CD4-positive, alpha-beta T cell (primary cell): ENCODE data around the gene TAF6L. TPM values are rescaled to one million over a fixed set of nuclear protein-coding genes. Genes with fewer than 3 reads are reported as not detected.

Source experiments
- ATAC-seq: fragments of 200-7000 bp; cut with Tn5 transposase; one replicate; pipeline ENCODE4 v1.10.0; 2022; ENCODE audit warnings: mild to moderate bottlenecking; ENCODE audit not compliant: poor library complexity
- CTCF ChIA-PET: fragments of 350-600 bp; sonication (Branson Sonifier 250); formaldehyde crosslinking; loops from one replicate; lab custom pipeline; 2021; ENCODE audit warnings: antibody characterized with exemption, inconsistent platforms; lab: Charles Lee
- POLR2A ChIA-PET: fragments of 350-600 bp; sonication (Branson Sonifier 250); formaldehyde crosslinking; loops from one replicate; lab custom pipeline; 2021; ENCODE audit warnings: antibody characterized with exemption, inconsistent platforms; lab: Charles Lee
- DNase-seq, 14 experiments: peaks; one replicate each; pipeline ENCODE4 v3.0.0-alpha.2; 2013 to 2020; ENCODE audit warnings: mixed read lengths in 2 of 14
- H3K27ac ChIP-seq, 2 donors: one replicate each; pipeline versions ENCODE4 v1.5.1 to v1.7.0; 2013; ENCODE audit warnings: low read length in 2 of 2, low read depth in 1 of 2, mild to moderate bottlenecking in 1 of 2
- H3K27me3 ChIP-seq, 2 experiments: 1 replicate in 1 of 2; 2 replicates in 1 of 2; pipeline versions ENCODE4 v1.6.1 to v1.7.0; 2013; ENCODE audit warnings: low read length in 2 of 2, control low read depth in 1 of 2, mild to moderate bottlenecking in 1 of 2, moderate library complexity in 1 of 2; ENCODE audit not compliant: insufficient read depth in 2 of 2, control insufficient read depth in 1 of 2
- H3K36me3 ChIP-seq: one replicate; pipeline ENCODE4 v1.6.1; 2013; ENCODE audit warnings: low read length, control low read depth; ENCODE audit not compliant: insufficient read depth
- H3K4me1 ChIP-seq: one replicate; pipeline ENCODE4 v1.6.1; 2013; ENCODE audit warnings: low read length, control low read depth; ENCODE audit not compliant: insufficient read depth
- H3K4me3 ChIP-seq: one replicate; pipeline ENCODE4 v1.5.1; 2013; ENCODE audit warnings: mild to moderate bottlenecking, low read length, moderate library complexity
- H3K9me3 ChIP-seq, 2 experiments: 1 replicate in 1 of 2; 2 replicates in 1 of 2; pipeline versions ENCODE4 v1.6.1 to v1.7.0; 2013; ENCODE audit warnings: low read length in 2 of 2, mild to moderate bottlenecking in 2 of 2, control low read depth in 1 of 2, moderate library complexity in 1 of 2; ENCODE audit not compliant: control insufficient read depth in 1 of 2, insufficient read depth in 1 of 2
- H3K27ac Mint-ChIP-seq: one replicate; pipeline ENCODE4 v1.8.0; 2020; ENCODE audit warnings: mixed read lengths
- H3K27me3 Mint-ChIP-seq: one replicate; pipeline ENCODE4 v1.8.0; 2021; ENCODE audit warnings: mixed read lengths
- H3K36me3 Mint-ChIP-seq: one replicate; pipeline ENCODE4 v1.8.0; 2021; ENCODE audit warnings: low read depth, mixed read lengths
- H3K4me1 Mint-ChIP-seq: one replicate; pipeline ENCODE4 v1.8.0; 2021; ENCODE audit warnings: low read depth, mixed read lengths
- H3K4me3 Mint-ChIP-seq: one replicate; pipeline ENCODE4 v1.8.0; 2020; ENCODE audit warnings: mild to moderate bottlenecking, mixed read lengths
- H3K9me3 Mint-ChIP-seq: one replicate; pipeline ENCODE4 v1.8.0; 2020; ENCODE audit warnings: mixed read lengths
- intact Hi-C, 2 experiments: fragments of 100-400 bp; cut with DNase I in 1 of 2; cut with micrococcal nuclease in 1 of 2; formaldehyde crosslinking; loops; one replicate each; pipeline versions ENCODE4 v1.15.1 to v1.9.0; 2023 to 2025; cut with DNase I, micrococcal nuclease
- total RNA-seq, 174 experiments: library from RNA in 2 of 174; stranded (reverse) in 2 of 174; gene quantifications; one replicate each; pipeline ENCODE4 v1.2.3 and lab custom pipeline; 2021 to 2026
- TF ChIP-seq, protein P1 (sequence below): fragments of 200-600 bp; IDR thresholded peaks from one replicate; pipeline ENCODE4 v1.8.0; 2022; ENCODE audit warnings: antibody characterized with exemption, mild to moderate bottlenecking

Gene TAF6L
- total RNA-seq, 2 experiments from 2014 or later = 11.5 to 11.8 TPM

DNA sequence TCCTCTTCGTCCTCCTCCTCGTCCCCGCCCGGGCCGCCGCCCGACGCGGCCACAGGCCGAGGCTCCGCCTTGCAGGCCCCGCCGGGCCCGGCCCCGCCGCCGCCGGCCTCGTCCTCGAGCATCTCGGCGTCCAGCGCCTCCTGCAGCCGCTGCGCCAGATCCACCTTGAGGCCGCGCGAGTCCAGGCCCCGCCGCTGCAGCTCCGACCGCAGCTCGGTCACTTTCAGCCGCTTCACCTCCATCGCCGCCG, 44.4 kb upstream of the TAF6L start:
- peak overlapping the region in 1 of 2 donors; percentile 97 for H3K27ac ChIP-seq
- peak overlapping the region; percentile 65 for H3K4me3 ChIP-seq
- Mint-ChIP-seq H3K4me3 (peak overlapping the region; percentile 93), H3K27ac (peak overlapping the region; percentile 98), H3K9me3 (no peaks in the 10 kb centered on the region), H3K27me3 (no peaks in the 10 kb centered on the region), H3K36me3 (peaks cover 81% of the 10 kb centered on the region), H3K4me1 (peaks cover 76% of the 10 kb centered on the region)
- no peak for ATAC-seq
- intact Hi-C loops = loop anchor here in 1 of 2 experiments (1.0 to 5.0 kb wide), 4 partner anchors 18 to 115 kb away; partner anchors contain the start of genes LBHD1 and TAF6L
- POLR2A ChIA-PET = interaction anchor here (0.7 to 7.9 kb wide), 43 partner anchors 8 to 1591 kb away, joined by 3 to 228 read pairs (median 10); partner anchors contain the start of genes B3GAT3, BSCL2, C11orf98 and CSKMT
- peaks cover 51% of the 10 kb centered on the region for H3K4me1 ChIP-seq
- CTCF ChIA-PET = interaction anchor here (0.5 to 8.3 kb wide), 4 partner anchors 17 to 155 kb away, joined by 4 to 44 read pairs (median 12); partner anchors contain the start of genes SLC3A2, TMEM179B and ZBTB3
- H3K36me3 ChIP-seq = peaks cover 35% of the 10 kb centered on the region
- no peak for DNase-seq
- TF ChIP-seq, protein P1, sequence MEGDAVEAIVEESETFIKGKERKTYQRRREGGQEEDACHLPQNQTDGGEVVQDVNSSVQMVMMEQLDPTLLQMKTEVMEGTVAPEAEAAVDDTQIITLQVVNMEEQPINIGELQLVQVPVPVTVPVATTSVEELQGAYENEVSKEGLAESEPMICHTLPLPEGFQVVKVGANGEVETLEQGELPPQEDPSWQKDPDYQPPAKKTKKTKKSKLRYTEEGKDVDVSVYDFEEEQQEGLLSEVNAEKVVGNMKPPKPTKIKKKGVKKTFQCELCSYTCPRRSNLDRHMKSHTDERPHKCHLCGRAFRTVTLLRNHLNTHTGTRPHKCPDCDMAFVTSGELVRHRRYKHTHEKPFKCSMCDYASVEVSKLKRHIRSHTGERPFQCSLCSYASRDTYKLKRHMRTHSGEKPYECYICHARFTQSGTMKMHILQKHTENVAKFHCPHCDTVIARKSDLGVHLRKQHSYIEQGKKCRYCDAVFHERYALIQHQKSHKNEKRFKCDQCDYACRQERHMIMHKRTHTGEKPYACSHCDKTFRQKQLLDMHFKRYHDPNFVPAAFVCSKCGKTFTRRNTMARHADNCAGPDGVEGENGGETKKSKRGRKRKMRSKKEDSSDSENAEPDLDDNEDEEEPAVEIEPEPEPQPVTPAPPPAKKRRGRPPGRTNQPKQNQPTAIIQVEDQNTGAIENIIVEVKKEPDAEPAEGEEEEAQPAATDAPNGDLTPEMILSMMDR = no peak
- no peaks in the 10 kb centered on the region for H3K9me3 ChIP-seq
- H3K27me3 ChIP-seq = no peaks in the 10 kb centered on the region

DNA sequence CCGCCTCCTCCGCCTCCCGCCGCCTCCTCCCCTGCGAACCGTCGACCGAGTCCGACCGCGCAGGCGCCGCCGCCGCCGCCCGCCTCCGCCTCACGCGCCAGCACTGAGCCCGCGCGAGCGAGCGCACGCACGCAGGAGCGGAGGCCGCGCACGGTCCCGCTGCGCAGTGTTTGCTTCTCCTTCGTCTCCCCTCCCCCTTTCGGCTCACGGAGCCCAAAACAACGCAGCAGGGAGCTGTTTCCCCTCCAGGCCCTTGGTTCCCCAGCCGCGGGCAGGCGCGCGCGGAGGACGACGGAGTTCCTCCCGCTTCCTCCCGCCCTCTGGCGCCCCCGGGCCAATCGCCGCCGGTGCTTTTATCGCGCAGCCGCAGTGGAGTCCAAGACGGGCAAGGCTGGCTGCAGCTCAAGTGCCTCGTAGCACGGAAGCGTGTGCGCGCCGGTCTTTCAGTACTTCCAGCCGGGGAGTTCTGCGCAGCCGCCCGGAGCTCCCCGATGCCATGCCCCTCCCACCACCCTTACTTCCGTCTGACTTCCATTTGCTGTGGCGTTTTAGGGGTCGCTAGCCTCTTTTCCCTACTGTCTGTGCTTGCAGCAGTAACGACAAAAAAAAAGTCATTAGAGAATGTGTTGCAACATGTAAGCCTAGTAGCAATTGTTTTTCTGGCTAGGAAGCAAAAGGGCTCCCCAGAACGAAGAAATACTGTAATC, 43.9 kb upstream of the TAF6L start, which contains the start of gene HNRNPUL2:
Gene HNRNPUL2, minus strand, starts transcription at position 293 of the 707 bp plus-strand sequence. CDS start 301 bp downstream, outside the sequence.
- H3K27me3 ChIP-seq = no peaks in the 10 kb centered on the region
- H3K27ac Mint-ChIP-seq = peak within 1 kb of the TSS; percentile 98
- TF ChIP-seq, protein P1 = no peak
- peaks cover 54% of the 10 kb centered on the region for H3K4me1 ChIP-seq
- peak within 1 kb of the TSS; percentile 93 to 97 for H3K27ac ChIP-seq
- H3K9me3 ChIP-seq = no peaks in the 10 kb centered on the region
- peak within 1 kb of the TSS; percentile 65 for H3K4me3 ChIP-seq
- peaks cover 72% of the 10 kb centered on the region for H3K4me1 Mint-ChIP-seq
- intact Hi-C loops = loop anchor here in 1 of 2 experiments (1.0 to 5.0 kb wide), 4 partner anchors 18 to 115 kb away; partner anchors contain the start of genes LBHD1 and TAF6L
- H3K27me3 Mint-ChIP-seq = no peaks in the 10 kb centered on the region
- peak; percentile 96 to 100 (median 98) for DNase-seq
- ChIA-PET POLR2A (interaction anchor here (0.6 to 7.9 kb wide), 51 partner anchors 8 to 1590 kb away, joined by 3 to 228 read pairs (median 6); partner anchors contain the start of genes B3GAT3, BSCL2, C11orf98 and CSKMT), CTCF (interaction anchor here (0.5 to 8.3 kb wide), 6 partner anchors 18 to 154 kb away, joined by 3 to 44 read pairs (median 8); partner anchors contain the start of genes SLC3A2, TMEM179B and ZBTB3)
- H3K4me3 Mint-ChIP-seq = peak within 1 kb of the TSS; percentile 93
- H3K36me3 Mint-ChIP-seq = peaks cover 76% of the 10 kb centered on the region
- ATAC-seq = peak; percentile 80
- H3K9me3 Mint-ChIP-seq = no peaks in the 10 kb centered on the region
- peaks cover 30% of the 10 kb centered on the region for H3K36me3 ChIP-seq

DNA sequence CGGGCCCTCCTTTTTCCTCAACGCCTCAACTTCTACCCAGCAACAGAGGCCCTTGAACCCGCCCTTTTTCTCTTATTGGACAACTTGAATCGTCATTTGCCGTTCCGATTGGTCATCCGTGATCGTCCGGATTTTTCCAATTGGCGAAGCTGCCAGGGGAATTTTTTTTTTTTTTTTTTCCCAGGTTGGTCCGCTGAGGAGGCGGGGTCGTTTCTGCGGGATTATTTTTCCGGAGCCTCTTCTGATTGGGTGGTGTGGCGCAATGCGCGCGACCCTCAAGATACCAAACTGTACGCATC, 43.4 kb upstream of the TAF6L start:
- DNase-seq (peak; percentile 63 to 97 (median 74)), ATAC-seq (peak; percentile 56)
- Histone ChIP-seq H3K4me1 (peaks cover 58% of the 10 kb centered on the region), H3K9me3 (no peaks in the 10 kb centered on the region), H3K27me3 (no peaks in the 10 kb centered on the region), H3K36me3 (peaks cover 25% of the 10 kb centered on the region), H3K4me3 (peak overlapping the region; percentile 65), H3K27ac (peak overlapping the region; percentile 93 to 97)
- Mint-ChIP-seq H3K27ac (peak overlapping the region; percentile 98), H3K36me3 (peaks cover 73% of the 10 kb centered on the region), H3K9me3 (no peaks in the 10 kb centered on the region), H3K4me3 (peak overlapping the region; percentile 93), H3K4me1 (peaks cover 69% of the 10 kb centered on the region), H3K27me3 (no peaks in the 10 kb centered on the region)
- intact Hi-C loops = loop anchor here (1.0 to 5.0 kb wide), 11 partner anchors 19 to 135 kb away; partner anchors contain the start of genes TAF6L (in 2 of the 2), LBHD1 (in 1 of the 2), NXF1 (in 1 of the 2) and ZBTB3 (in 1 of the 2)
- ChIA-PET CTCF (interaction anchor here (0.7 to 8.3 kb wide), 5 partner anchors 18 to 154 kb away, joined by 3 to 44 read pairs (median 12); partner anchors contain the start of genes SLC3A2, TMEM179B and ZBTB3), POLR2A (interaction anchor here (0.6 to 7.9 kb wide), 50 partner anchors 9 to 1590 kb away, joined by 3 to 228 read pairs (median 6); partner anchors contain the start of genes B3GAT3, BSCL2, C11orf98 and CSKMT)
- TF ChIP-seq, protein P1 = no peak
